ENCODE data around the gene COL18A1. TPM values are rescaled to one million over a fixed set of nuclear protein-coding genes. Genes with fewer than 3 reads are reported as not detected.

COL18A1 gene
- polyA plus RNA-seq, 1 of the 3 experiments (the other 2 are of a cell fraction): 118 TPM

DNA sequence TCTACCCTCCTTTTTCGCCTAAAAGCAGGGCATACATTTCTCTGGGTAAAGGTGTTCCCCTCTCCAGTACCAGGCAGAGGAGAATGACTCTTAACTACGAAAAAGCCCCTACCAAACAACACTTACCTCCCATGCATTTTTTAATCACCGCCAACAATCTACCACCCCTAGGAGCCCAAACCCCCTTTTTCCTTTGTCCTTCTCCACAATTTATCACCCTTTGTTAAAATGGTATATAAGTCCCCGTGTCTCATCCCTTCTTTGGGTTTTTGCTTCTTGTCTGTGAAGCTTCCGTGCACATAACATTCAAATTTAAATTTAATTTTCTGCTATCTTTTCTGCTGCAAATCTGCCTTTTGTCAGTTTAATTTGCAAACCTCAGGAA, 27.6 kb upstream of the COL18A1 start (continued):
- TF ChIP-seq, protein P1, sequence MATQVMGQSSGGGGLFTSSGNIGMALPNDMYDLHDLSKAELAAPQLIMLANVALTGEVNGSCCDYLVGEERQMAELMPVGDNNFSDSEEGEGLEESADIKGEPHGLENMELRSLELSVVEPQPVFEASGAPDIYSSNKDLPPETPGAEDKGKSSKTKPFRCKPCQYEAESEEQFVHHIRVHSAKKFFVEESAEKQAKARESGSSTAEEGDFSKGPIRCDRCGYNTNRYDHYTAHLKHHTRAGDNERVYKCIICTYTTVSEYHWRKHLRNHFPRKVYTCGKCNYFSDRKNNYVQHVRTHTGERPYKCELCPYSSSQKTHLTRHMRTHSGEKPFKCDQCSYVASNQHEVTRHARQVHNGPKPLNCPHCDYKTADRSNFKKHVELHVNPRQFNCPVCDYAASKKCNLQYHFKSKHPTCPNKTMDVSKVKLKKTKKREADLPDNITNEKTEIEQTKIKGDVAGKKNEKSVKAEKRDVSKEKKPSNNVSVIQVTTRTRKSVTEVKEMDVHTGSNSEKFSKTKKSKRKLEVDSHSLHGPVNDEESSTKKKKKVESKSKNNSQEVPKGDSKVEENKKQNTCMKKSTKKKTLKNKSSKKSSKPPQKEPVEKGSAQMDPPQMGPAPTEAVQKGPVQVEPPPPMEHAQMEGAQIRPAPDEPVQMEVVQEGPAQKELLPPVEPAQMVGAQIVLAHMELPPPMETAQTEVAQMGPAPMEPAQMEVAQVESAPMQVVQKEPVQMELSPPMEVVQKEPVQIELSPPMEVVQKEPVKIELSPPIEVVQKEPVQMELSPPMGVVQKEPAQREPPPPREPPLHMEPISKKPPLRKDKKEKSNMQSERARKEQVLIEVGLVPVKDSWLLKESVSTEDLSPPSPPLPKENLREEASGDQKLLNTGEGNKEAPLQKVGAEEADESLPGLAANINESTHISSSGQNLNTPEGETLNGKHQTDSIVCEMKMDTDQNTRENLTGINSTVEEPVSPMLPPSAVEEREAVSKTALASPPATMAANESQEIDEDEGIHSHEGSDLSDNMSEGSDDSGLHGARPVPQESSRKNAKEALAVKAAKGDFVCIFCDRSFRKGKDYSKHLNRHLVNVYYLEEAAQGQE (IDR thresholded peaks at IDR 0.05; ENCODE audit: low read depth, low read length): no peak
- TF ChIP-seq SMC3 (IDR thresholded peaks at IDR 0.05; ENCODE audit: low read depth, low read length) (no peak), TEAD4 (IDR thresholded peaks at IDR 0.05; ENCODE audit: borderline replicate concordance, insufficient read depth) (no peak)
- TF ChIP-seq, protein P2, sequence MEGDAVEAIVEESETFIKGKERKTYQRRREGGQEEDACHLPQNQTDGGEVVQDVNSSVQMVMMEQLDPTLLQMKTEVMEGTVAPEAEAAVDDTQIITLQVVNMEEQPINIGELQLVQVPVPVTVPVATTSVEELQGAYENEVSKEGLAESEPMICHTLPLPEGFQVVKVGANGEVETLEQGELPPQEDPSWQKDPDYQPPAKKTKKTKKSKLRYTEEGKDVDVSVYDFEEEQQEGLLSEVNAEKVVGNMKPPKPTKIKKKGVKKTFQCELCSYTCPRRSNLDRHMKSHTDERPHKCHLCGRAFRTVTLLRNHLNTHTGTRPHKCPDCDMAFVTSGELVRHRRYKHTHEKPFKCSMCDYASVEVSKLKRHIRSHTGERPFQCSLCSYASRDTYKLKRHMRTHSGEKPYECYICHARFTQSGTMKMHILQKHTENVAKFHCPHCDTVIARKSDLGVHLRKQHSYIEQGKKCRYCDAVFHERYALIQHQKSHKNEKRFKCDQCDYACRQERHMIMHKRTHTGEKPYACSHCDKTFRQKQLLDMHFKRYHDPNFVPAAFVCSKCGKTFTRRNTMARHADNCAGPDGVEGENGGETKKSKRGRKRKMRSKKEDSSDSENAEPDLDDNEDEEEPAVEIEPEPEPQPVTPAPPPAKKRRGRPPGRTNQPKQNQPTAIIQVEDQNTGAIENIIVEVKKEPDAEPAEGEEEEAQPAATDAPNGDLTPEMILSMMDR (IDR thresholded peaks at IDR 0.05): no peak

DNA sequence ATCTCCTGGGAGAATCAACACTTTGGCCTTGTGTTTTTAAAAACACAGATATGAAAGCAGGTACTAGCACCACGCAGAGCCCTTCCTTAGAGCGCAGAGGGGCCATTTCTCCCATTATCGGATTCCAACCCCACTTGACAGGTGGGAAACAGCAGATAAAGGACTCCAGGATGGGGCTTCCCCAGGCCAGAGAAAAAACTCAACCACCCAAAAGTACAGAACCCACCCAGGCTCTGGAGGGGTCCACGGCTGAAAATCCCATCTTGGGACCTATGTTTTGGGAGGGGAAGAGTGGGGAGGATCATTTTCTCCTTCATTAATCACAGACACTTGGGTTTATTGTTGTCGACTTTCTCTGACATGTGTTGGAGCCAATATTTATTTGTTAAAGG, 27.1 kb upstream of the COL18A1 start:
- H3K27ac ChIP-seq (ENCODE audit: low read depth in 2 of 2, low read length in 1 of 2): no peak overlapping the region
- no peaks in the 10 kb centered on the region for H3F3A ChIP-seq (replicated peaks; ENCODE audit: insufficient read depth)
- no peak for DNase-seq
- H3K9ac ChIP-seq: no peak overlapping the region
- no peak overlapping the region for H3K4me3 ChIP-seq (ENCODE audit: low read depth in 2 of 2, low read length in 1 of 2)
- H3K9me3 ChIP-seq: no peaks in the 10 kb centered on the region; the same call in 1 of the 2 replicates
- peaks cover 0 to 4% of the 10 kb centered on the region in 2 experiments for H3K36me3 ChIP-seq (replicated peaks in 1 of 2; ENCODE audit: control insufficient read depth in 1 of 2, insufficient read depth in 2 of 2, low read length in 1 of 2)
- POLR2A ChIA-PET: no interaction called here
- no peaks in the 10 kb centered on the region for H3K27me3 ChIP-seq (ENCODE audit: insufficient read depth)
- 79% methylated on average over 5 of the region's 5 CpGs for WGBS (ENCODE audit: low lambda C conversion rate)
- no peaks in the 10 kb centered on the region for H4K20me1 ChIP-seq (ENCODE audit: insufficient read depth)
- H3K9me2 ChIP-seq: no peaks in the 10 kb centered on the region
- CTCF ChIA-PET: no interaction called here
- H3K4me2 ChIP-seq: no peak overlapping the region
- H2AFZ ChIP-seq (ENCODE audit: low read depth): no peak overlapping the region
- TF ChIP-seq MXI1 (IDR thresholded peaks at IDR 0.05; ENCODE audit: low read depth, low read length) (no peak), TEAD4 (IDR thresholded peaks at IDR 0.05; ENCODE audit: borderline replicate concordance, insufficient read depth) (no peak), TCF12 (IDR thresholded peaks at IDR 0.05) (no peak), ELF1 (IDR thresholded peaks at IDR 0.05) (no peak), CHD2 (IDR thresholded peaks at IDR 0.05; ENCODE audit: low read length, partially characterized antibody) (no peak), RCOR1 (IDR thresholded peaks at IDR 0.05; ENCODE audit: low read length) (no peak), GATA2 (CRISPR knock-in tag; IDR thresholded peaks at IDR 0.05) (no peak), SIN3A (IDR thresholded peaks at IDR 0.05; ENCODE audit: borderline replicate concordance, low read depth, low read length) (no peak), NRF1 (IDR thresholded peaks at IDR 0.05; ENCODE audit: low read depth, low read length) (no peak), SMC3 (IDR thresholded peaks at IDR 0.05; ENCODE audit: low read depth, low read length) (no peak), JUND (IDR thresholded peaks at IDR 0.05) (no peak), RFX5 (IDR thresholded peaks at IDR 0.05; ENCODE audit: low read length) (no peak), FOXM1 (IDR thresholded peaks at IDR 0.05; ENCODE audit: low read depth) (no peak)
- TF ChIP-seq, protein P3, sequence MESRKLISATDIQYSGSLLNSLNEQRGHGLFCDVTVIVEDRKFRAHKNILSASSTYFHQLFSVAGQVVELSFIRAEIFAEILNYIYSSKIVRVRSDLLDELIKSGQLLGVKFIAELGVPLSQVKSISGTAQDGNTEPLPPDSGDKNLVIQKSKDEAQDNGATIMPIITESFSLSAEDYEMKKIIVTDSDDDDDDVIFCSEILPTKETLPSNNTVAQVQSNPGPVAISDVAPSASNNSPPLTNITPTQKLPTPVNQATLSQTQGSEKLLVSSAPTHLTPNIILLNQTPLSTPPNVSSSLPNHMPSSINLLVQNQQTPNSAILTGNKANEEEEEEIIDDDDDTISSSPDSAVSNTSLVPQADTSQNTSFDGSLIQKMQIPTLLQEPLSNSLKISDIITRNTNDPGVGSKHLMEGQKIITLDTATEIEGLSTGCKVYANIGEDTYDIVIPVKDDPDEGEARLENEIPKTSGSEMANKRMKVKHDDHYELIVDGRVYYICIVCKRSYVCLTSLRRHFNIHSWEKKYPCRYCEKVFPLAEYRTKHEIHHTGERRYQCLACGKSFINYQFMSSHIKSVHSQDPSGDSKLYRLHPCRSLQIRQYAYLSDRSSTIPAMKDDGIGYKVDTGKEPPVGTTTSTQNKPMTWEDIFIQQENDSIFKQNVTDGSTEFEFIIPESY (IDR thresholded peaks at IDR 0.05; ENCODE audit: borderline replicate concordance, low read depth): no peak
- TF ChIP-seq, protein P4, sequence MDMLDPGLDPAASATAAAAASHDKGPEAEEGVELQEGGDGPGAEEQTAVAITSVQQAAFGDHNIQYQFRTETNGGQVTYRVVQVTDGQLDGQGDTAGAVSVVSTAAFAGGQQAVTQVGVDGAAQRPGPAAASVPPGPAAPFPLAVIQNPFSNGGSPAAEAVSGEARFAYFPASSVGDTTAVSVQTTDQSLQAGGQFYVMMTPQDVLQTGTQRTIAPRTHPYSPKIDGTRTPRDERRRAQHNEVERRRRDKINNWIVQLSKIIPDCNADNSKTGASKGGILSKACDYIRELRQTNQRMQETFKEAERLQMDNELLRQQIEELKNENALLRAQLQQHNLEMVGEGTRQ (IDR thresholded peaks at IDR 0.05; ENCODE audit: borderline replicate concordance, low read depth, low read length): no peak
- TF ChIP-seq, protein P1 (IDR thresholded peaks at IDR 0.05; ENCODE audit: low read depth, low read length): no peak
- H3K79me2 ChIP-seq (ENCODE audit: insufficient read depth): no peaks in the 10 kb centered on the region
- no peaks in the 10 kb centered on the region for H3K4me1 ChIP-seq (ENCODE audit: control insufficient read depth in 1 of 2, insufficient read depth in 2 of 2, low read depth in 1 of 2, low read length in 1 of 2)
